Measurements from ENCODE around the gene ALPL.

The ALPL gene

GRCh38 chr1:21598904-21599303 is 89.7 kb downstream of the ALPL start:
- DNase-seq (ENCODE audit: low spot score) = no peak

GRCh38 chr1:21599402-21599801 is 90.2 kb downstream of the ALPL start:
- no peak for DNase-seq (ENCODE audit: low spot score)

GRCh38 chr1:21601278-21602048 is 92.2 kb downstream of the ALPL start:
- no peak for DNase-seq (ENCODE audit: low spot score)

GRCh38 chr1:21603177-21604138 is 94.2 kb downstream of the ALPL start:
- DNase-seq (ENCODE audit: low spot score) = no peak

- no peak for DNase-seq (ENCODE audit: low spot score)
Observed at GRCh38 chr1:21604208-21604957, 95.2 kb downstream of the ALPL start.

GRCh38 chr1:21605012-21605715 is 95.9 kb downstream of the ALPL start:
- no peak for DNase-seq (ENCODE audit: low spot score)

GRCh38 chr1:21605964-21606705 is 96.9 kb downstream of the ALPL start:
- no peak for DNase-seq (ENCODE audit: low spot score)

- peak; percentile 88 for DNase-seq (ENCODE audit: low spot score)
Observed at GRCh38 chr1:21607549-21608529, 98.6 kb downstream of the ALPL start.

- no peak for DNase-seq (ENCODE audit: low spot score)
Observed at GRCh38 chr1:21608798-21609197, 99.6 kb downstream of the ALPL start.

- no peak for DNase-seq (ENCODE audit: low spot score)
Observed at GRCh38 chr1:21610027-21610426, 100.8 kb downstream of the ALPL start.

GRCh38 chr1:21610989-21611785 is 102.0 kb downstream of the ALPL start:
- no peak for DNase-seq (ENCODE audit: low spot score)

GRCh38 chr1:21612057-21612456 is 102.8 kb downstream of the ALPL start:
- DNase-seq (ENCODE audit: low spot score) = no peak

- no peak for DNase-seq (ENCODE audit: low spot score)
Observed at GRCh38 chr1:21613072-21613867, 104.0 kb downstream of the ALPL start.

- no peak for DNase-seq (ENCODE audit: low spot score)
Observed at GRCh38 chr1:21614419-21615115, 105.3 kb downstream of the ALPL start.

- no peak for DNase-seq (ENCODE audit: low spot score)
Observed at GRCh38 chr1:21616372-21616771, 107.1 kb downstream of the ALPL start.

GRCh38 chr1:21617126-21617738 is 108.0 kb downstream of the ALPL start:
- no peak for DNase-seq (ENCODE audit: low spot score)

- DNase-seq (ENCODE audit: low spot score) = no peak
Observed at GRCh38 chr1:21618059-21618458, 108.8 kb downstream of the ALPL start.

Measured in hepatic stellate cell (primary cell).